MG63 (cell line): ENCODE results near the gene VIT. TPM values are rescaled to one million over a fixed set of nuclear protein-coding genes. Genes with fewer than 3 reads are reported as not detected.
"Not testable (repeated sequence)": the region's sequence is repeated elsewhere in the genome, so short reads cannot be mapped to it uniquely, and the experiment has no call there.

Source experiments
- DNase-seq: peaks from one replicate; pipeline ENCODE4 v3.0.0-alpha.2; 2020
- H3K27me3 ChIP-seq: fragments of 250-450 bp; sonication (Bioruptor Pico); 2 replicates; pipeline ENCODE4 v1.5.1; 2020; ENCODE audit warnings: mild to moderate bottlenecking, moderate library complexity
- H3K36me3 ChIP-seq: fragments of 250-450 bp; sonication (Bioruptor Pico); 2 replicates; pipeline ENCODE4 v1.5.1; 2020; ENCODE audit warnings: mild to moderate bottlenecking, moderate library complexity
- H3K4me3 ChIP-seq: fragments of 250-450 bp; sonication (Bioruptor Pico); 2 replicates; pipeline ENCODE4 v1.5.1; 2020; ENCODE audit warnings: mild to moderate bottlenecking, moderate library complexity
- H3K9me3 ChIP-seq: fragments of 250-450 bp; sonication (Bioruptor Pico); 2 replicates; pipeline ENCODE4 v1.5.1; 2020; ENCODE audit warnings: mild to moderate bottlenecking, moderate library complexity
- total RNA-seq: library from RNA; depleted of rRNA; stranded (reverse); fragments of >200 nt; shearing (Covaris generic); gene quantifications from 2 replicates; pipeline ENCODE4 v1.2.3, GENCODE V29; 2014; ENCODE audit warnings: low replicate concordance

The VIT gene
- total RNA-seq, 1 experiment from 2014 or later: 9.3 TPM

DNA sequence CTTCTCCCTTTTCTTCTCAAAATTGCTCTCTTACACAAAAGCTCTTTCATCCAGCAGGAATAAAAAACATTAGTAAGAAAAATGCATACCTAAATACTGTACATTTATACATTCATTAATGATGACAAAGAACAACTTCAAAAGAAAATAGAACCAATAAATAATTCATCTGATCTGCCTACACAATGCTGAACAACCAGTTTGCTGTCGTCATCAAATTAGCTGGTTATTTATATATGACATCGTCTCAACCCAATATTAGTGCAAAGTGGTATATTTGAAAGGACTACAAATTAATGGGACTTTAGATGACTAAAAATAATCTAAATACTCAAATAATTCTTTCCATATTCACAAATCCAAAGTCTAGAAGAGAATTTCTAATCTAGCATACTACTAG, 24.8 kb upstream of the VIT start:
- H3K9me3 ChIP-seq: no peaks in the 10 kb centered on the region
- H3K36me3 ChIP-seq: no peaks in the 10 kb centered on the region
- no peak for DNase-seq
- no peaks in the 10 kb centered on the region for H3K27me3 ChIP-seq
- H3K4me3 ChIP-seq: no peak overlapping the region

DNA sequence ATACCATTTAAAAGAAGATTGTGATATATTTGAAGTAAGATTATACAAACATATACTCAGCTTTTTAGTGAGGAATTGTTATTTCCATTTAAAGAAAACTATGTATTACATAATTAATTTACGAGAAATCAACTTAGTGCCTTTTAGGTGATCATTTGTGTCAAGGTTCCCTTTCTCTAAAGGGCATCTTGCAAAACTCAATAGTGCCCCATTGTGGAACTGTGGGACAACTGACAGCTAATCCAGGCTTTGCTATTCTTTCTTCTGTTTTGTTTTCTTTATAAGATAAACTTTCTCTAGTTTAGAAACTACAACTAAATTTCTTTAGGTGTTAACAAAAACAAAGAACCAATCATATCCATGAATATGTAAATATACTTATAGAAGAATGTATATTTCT, 24.3 kb upstream of the VIT start:
- H3K36me3 ChIP-seq: no peaks in the 10 kb centered on the region
- H3K27me3 ChIP-seq: no peaks in the 10 kb centered on the region
- DNase-seq: no peak
- H3K9me3 ChIP-seq: no peaks in the 10 kb centered on the region
- no peak overlapping the region for H3K4me3 ChIP-seq

GRCh38 chr2:36675579-36676282, 20.8 kb upstream of the VIT start:
- H3K36me3 ChIP-seq: no peaks in the 10 kb centered on the region
- H3K9me3 ChIP-seq: peaks cover 6% of the 10 kb centered on the region; the same call in 1 of the 2 replicates
- no peak for DNase-seq
- no peak overlapping the region for H3K4me3 ChIP-seq
- H3K27me3 ChIP-seq: no peaks in the 10 kb centered on the region

DNA sequence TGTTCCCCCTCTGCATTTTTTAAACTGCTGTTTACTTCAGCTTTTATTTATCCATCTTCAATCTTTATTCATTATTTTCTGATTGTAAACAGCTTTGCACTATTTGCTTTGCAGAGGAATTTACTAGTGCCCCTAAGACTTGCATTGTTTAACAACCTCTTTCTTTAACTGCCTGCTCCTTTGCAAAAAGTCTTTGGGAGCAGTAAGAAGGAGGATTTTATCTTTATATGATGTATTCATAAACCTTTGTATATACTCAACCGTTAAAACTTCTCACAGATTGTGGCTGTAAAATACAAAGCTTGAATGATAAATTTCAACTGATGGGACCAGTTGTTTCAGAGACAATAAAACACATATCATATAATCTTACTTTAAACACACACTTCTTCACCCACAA, 20.1 kb upstream of the VIT start:
- no peaks in the 10 kb centered on the region for H3K27me3 ChIP-seq
- H3K36me3 ChIP-seq: no peaks in the 10 kb centered on the region
- H3K9me3 ChIP-seq: peaks cover 6% of the 10 kb centered on the region; the same call in 1 of the 2 replicates
- no peak for DNase-seq
- no peak overlapping the region for H3K4me3 ChIP-seq

GRCh38 chr2:36677386-36677785, 19.1 kb upstream of the VIT start:
- H3K27me3 ChIP-seq: no peaks in the 10 kb centered on the region
- DNase-seq: no peak
- H3K36me3 ChIP-seq: no peaks in the 10 kb centered on the region
- no peak overlapping the region for H3K4me3 ChIP-seq
- H3K9me3 ChIP-seq: peaks cover 6% of the 10 kb centered on the region; the same call in 1 of the 2 replicates

- no peaks in the 10 kb centered on the region for H3K36me3 ChIP-seq
- DNase-seq: peak; percentile 12
- H3K9me3 ChIP-seq: peaks cover 6% of the 10 kb centered on the region; the same call in 1 of the 2 replicates
- no peaks in the 10 kb centered on the region for H3K27me3 ChIP-seq
- H3K4me3 ChIP-seq: no peak overlapping the region
Observed at GRCh38 chr2:36677996-36678605, 18.4 kb upstream of the VIT start.

DNA sequence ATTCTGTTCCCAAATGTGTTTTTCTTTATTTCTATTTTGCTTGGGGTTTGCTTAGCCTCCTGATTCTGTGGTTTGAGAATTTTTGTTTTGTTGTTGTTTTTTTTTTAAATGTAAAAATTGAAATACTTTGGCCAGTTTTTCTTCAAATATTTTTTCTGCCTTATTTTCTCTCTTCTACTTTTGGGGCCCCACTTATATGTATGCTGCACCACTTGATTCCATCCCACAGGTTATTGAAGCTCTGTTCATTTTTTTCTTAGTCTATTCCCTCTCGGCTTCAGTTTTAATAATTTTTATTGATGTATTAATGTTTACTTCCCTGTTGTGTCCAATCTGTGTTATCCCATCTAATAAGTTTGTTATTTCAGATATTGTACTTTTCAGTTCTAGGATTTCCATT, 17.7 kb upstream of the VIT start:
- Histone ChIP-seq H3K36me3 (no peaks in the 10 kb centered on the region), H3K9me3 (peaks cover 7% of the 10 kb centered on the region), H3K4me3 (no peak overlapping the region), H3K27me3 (no peaks in the 10 kb centered on the region)
- no peak for DNase-seq

GRCh38 chr2:36680012-36680411, 16.5 kb upstream of the VIT start:
- Histone ChIP-seq H3K36me3 (no peaks in the 10 kb centered on the region), H3K9me3 (peaks cover 10% of the 10 kb centered on the region), H3K4me3 (no peak overlapping the region), H3K27me3 (no peaks in the 10 kb centered on the region)
- peak; percentile 56 for DNase-seq

DNA sequence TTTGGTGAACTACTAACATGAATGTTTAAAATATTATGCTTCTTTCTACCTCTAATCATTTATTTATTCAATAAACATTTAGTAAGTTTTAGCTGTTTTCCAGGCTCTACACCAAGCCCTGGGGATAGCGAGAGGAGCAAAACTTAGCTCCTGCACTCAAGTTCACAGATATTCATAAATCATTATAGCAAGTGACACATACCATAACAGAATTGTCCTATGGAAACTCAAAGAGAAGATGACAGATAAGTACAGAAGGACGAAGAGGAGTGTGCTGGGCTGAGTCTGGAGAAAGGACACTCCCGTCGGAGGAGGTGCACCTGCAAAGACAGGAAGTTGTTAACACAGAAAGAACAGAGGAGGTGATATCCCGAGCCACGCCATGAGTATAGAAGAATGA, 13.9 kb upstream of the VIT start:
- Histone ChIP-seq H3K9me3 (peaks cover 10% of the 10 kb centered on the region), H3K27me3 (no peaks in the 10 kb centered on the region), H3K36me3 (no peaks in the 10 kb centered on the region), H3K4me3 (no peak overlapping the region)
- no peak for DNase-seq

DNA sequence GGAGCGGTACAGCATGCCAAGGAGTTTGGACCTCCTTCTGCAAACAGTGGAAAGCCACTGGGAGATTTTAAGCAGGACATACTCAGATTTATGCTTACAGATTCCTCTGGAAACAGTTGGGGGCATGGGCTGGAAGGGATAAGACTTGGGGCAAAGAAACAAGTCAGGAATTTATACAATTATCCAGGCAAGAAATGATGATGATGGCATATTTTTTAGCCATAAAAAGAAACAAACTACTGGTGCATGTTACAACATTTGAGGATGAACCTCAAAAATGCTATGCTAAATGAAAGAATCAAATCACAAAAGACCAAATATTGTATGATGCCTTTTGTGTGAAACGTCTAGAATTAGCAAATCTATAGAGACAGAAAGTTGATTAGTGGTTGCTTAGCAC, 13.5 kb upstream of the VIT start:
- H3K27me3 ChIP-seq: no peaks in the 10 kb centered on the region
- peaks cover 10% of the 10 kb centered on the region for H3K9me3 ChIP-seq
- DNase-seq: no peak

DNA sequence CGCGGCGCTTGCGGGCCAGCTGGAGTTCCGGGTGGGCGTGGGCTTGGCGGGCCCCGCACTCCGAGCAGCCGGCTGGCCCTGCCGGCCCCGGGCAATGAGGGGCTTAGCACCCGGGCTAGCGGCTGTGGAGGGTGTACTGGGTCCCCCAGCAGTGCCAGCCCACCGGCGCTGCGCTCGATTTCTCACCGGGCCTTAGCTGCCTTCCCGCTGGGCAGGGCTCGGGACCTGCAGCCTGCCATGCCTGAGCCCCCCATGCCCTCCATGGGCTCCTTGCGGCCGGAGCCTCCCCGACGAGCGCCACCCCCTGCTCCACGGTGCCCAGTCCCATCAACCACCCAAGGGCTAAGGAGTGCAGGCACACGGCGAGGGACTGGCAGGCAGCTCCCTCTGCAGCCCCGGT, 8.2 kb upstream of the VIT start:
- H3K27me3 ChIP-seq, DNase-seq, H3K4me3 ChIP-seq, H3K36me3 ChIP-seq, H3K9me3 ChIP-seq: not testable (repeated sequence)

More for the DNA sequence above, 13.5 kb upstream of the VIT start:
- H3K36me3 ChIP-seq: no peaks in the 10 kb centered on the region
- no peak overlapping the region for H3K4me3 ChIP-seq

DNA sequence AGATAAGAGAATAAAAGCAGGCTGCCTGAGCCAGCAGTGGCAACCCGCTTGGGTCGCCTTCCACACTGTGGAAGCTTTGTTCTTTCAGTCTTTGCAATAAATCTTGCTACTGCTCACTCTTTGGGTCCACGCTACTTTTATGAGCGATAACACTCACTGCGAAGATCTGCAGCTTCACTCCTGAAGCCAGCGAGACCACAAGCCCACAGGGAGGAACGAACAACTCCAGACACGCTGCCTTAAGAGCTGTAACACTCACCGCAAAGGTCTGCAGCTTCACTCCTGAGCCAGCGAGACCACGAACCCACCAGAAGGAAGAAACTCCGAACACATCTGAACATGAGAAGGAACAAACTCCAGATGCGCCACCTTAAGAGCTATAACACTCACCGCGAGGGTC, 7.5 kb upstream of the VIT start:
- H3K4me3 ChIP-seq, H3K36me3 ChIP-seq, H3K27me3 ChIP-seq, H3K9me3 ChIP-seq, DNase-seq: not testable (repeated sequence)

DNA sequence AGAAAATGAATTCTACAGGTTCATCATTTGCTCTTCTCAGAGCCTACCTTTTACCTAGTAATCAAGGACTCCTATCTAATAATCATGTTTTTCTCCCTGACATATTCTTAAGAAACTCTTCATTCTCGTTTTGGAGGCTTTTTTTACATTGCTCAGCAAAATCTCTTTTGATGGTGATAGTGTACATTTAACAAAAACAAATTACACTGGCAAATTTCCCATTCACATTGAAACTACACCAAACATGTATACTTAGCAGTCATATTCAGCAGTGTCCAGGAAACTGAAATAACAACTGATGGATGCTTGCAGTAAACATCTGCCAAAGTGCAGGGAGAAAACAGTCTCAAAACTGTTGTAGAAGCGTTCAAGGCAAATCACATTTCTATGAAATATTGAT, 4.4 kb upstream of the VIT start:
- Histone ChIP-seq H3K27me3 (no peaks in the 10 kb centered on the region), H3K4me3 (no peak overlapping the region), H3K9me3 (no peaks in the 10 kb centered on the region), H3K36me3 (no peaks in the 10 kb centered on the region)
- DNase-seq: no peak

DNA sequence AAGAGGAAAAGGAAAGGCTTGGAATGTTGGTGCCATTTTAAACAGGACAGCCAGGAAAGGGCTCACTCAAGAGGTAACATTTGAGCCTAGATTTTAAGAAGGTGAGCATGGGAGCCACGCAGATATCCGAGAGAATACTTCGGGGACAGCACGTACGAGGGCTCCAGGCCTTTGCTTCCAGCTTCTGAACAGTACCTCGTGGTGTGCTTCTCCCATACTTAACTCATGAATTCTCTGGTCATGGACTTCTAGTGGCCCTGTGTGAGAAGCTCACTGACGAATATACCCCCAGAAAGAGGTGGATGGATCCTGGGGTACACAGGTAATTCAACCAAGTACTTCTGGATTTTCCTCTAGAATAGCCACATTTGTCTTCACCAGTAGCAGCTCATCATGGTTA, 2.7 kb upstream of the VIT start:
- H3K4me3 ChIP-seq: no peak overlapping the region
- no peaks in the 10 kb centered on the region for H3K9me3 ChIP-seq
- H3K27me3 ChIP-seq: no peaks in the 10 kb centered on the region
- no peaks in the 10 kb centered on the region for H3K36me3 ChIP-seq
- no peak for DNase-seq

GRCh38 chr2:36695746-36696415, 626 bp upstream of the VIT start:
- Histone ChIP-seq H3K4me3 (peak overlapping the region; percentile 41), H3K36me3 (no peaks in the 10 kb centered on the region), H3K9me3 (no peaks in the 10 kb centered on the region), H3K27me3 (no peaks in the 10 kb centered on the region)
- peak; percentile 73 for DNase-seq

GRCh38 chr2:36697424-36698066, 1.0 kb downstream of the VIT start:
- H3K9me3 ChIP-seq: no peaks in the 10 kb centered on the region
- H3K4me3 ChIP-seq: peak overlapping the region; percentile 41
- no peaks in the 10 kb centered on the region for H3K36me3 ChIP-seq
- H3K27me3 ChIP-seq: no peaks in the 10 kb centered on the region
- peak; percentile 35 for DNase-seq

- no peaks in the 10 kb centered on the region for H3K36me3 ChIP-seq
- no peak overlapping the region for H3K4me3 ChIP-seq
- H3K9me3 ChIP-seq: no peaks in the 10 kb centered on the region
- no peaks in the 10 kb centered on the region for H3K27me3 ChIP-seq
- DNase-seq: no peak
Observed at GRCh38 chr2:36698993-36699392, 2.5 kb downstream of the VIT start.
